GM10847 (cell line): ENCODE data around the gene CDH13.

Source experiments
- POLR2A ChIP-seq: IDR thresholded peaks from 2 replicates; pipeline ENCODE4 v1.6.1; 2011; ENCODE audit not compliant: insufficient read length; ENCODE audit errors: extremely low read depth

Gene CDH13

GRCh38 chr16:83023011-83023410 lies 396.2 kb downstream of the CDH13 start:
- no peak for TF ChIP-seq POLR2A

GRCh38 chr16:83023640-83024039 lies 396.9 kb downstream of the CDH13 start:
- TF ChIP-seq POLR2A, result no peak

DNA sequence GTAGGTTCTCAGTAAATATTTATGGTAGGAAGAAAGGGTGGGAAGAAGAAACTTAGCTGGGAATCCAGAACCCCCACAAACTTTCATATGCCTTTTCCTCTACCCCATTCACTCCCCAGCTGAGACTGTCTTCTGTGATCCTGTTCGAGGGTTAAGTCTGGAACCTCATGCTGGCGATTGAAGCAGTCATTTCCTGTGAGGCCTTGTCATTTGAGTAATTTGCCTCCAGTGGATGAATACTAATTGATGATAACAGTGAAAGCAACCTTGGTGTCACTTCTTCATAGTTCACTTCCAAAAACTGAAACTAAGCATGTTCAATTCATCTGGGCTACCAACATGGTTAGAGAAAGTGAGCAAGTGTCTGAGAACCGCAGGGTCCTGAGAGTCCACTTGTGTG lies 401.2 kb downstream of the CDH13 start:
- TF ChIP-seq POLR2A, result no peak

GRCh38 chr16:83029467-83029866 lies 402.7 kb downstream of the CDH13 start:
- no peak for TF ChIP-seq POLR2A

DNA sequence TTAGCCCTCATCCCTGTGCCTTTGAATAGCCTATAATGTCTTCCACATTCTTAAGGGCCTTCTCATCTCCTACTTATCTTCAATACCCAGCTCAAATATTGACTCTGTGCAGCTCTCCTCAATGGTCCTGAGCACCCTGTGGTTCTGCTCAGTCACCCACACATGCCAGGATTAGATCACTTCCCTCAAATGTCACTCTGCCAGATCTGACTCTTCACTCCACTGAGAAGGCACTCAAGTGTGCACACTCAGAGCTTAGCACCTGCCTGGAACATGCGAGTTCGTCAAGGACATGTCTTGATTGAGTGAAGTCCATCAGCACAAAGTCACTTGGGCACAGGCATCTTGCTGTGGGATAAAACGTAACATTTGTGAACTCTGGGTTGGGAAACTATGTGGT lies 404.8 kb downstream of the CDH13 start:
- no peak for TF ChIP-seq POLR2A

DNA sequence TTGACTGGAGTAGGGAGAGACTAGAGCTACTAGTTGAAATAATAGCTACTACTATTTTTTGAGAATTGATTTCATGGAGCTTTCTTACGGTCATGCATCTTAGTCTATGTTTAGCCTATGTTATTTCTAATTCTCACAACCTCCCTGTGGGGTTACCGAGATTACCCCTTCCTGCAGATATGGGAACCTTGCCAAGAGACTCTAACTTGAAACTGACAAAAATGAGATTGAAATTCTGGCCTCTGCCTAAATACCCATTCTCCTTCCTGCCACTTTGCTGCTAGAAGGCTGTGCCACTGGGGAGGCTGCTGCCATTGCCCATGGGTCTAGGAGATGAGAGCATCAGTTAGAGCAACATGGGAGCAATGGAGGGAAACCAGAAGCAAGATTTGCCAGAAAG lies 410.3 kb downstream of the CDH13 start:
- no peak for TF ChIP-seq POLR2A

GRCh38 chr16:83037884-83038283 lies 411.1 kb downstream of the CDH13 start:
- no peak for TF ChIP-seq POLR2A

GRCh38 chr16:83040174-83040573 lies 413.4 kb downstream of the CDH13 start:
- no peak for TF ChIP-seq POLR2A

GRCh38 chr16:83044589-83044988 lies 417.8 kb downstream of the CDH13 start:
- TF ChIP-seq POLR2A, result no peak

DNA sequence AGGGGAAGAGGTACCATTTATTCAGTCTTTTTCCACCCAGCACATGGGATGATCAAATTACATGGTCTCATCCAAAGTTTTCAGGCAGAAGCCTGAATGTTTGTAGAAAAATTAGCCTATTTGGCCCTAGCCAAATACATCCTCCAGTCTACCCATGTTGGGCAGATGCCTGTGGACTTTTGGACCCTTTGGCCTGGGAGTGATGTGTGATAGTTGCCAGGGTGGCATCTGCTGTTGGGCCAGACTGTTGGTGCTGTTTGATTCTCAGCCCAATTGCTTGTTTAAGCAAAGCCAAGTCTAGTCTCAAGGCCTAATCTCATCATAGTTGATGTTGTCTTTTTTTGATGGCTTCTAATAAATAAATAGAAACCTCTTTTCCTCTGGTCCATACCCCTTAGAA lies 419.0 kb downstream of the CDH13 start:
- TF ChIP-seq POLR2A, result no peak

DNA sequence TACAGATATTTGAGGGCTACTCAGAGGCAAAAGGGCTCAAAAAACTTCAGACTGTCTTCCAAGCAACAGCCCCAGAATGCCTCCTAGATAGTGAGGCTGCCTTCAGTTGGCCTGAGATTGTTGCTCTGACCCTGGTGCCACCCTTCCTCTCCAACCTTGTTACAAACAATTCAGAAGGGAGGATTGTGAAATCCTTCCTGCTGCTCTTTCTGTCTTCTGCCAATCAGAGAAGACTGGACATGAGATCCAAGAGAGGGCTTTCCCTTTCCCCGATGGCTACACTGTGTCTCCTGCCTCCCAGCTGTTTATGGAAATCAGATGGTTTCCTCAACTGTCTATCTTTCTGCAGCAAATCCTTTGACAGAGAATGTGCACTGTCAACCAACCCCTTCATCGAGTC lies 419.9 kb downstream of the CDH13 start:
- no peak for TF ChIP-seq POLR2A

DNA sequence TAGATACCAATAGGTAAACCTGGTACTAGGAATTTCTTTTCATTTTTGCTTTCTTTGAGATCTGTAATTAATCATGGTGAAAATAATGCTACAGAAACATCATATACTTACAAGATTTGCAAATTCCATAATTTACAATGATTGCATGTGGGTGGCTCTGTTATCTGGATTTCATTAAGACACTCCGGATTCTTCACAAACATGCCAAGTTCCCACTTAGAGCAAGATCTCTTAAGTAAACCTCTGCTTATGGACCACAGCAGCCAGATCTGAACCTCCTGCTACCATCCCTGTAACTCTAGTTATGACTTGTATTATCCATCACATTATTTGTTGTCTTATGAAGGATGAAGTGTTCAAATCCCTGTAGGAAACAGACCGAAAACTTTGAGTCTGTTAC lies 424.7 kb downstream of the CDH13 start:
- no peak for TF ChIP-seq POLR2A

GRCh38 chr16:83054283-83054682 lies 427.5 kb downstream of the CDH13 start:
- TF ChIP-seq POLR2A, result no peak

GRCh38 chr16:83058376-83058775 lies 431.6 kb downstream of the CDH13 start:
- no peak for TF ChIP-seq POLR2A

DNA sequence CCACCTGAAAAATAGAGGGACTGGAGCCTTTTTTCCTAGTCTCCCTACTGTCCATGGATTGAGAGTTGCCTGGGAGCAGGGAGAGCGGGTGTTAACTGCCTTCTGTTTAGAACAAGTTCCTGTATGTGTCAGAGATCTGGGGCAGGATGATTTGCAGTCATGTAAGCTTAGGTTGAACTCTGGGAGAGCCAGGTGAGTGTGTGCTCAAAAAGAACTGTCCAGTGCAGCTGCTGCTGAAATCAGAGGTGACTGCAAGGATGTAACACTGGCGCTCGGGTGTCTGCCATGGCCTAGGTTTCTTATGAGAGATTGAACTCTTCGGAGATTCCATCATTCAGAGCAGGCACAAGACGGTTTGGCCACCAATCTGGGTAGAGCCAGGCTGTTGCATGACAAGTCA lies 432.5 kb downstream of the CDH13 start:
- TF ChIP-seq POLR2A, result no peak

DNA sequence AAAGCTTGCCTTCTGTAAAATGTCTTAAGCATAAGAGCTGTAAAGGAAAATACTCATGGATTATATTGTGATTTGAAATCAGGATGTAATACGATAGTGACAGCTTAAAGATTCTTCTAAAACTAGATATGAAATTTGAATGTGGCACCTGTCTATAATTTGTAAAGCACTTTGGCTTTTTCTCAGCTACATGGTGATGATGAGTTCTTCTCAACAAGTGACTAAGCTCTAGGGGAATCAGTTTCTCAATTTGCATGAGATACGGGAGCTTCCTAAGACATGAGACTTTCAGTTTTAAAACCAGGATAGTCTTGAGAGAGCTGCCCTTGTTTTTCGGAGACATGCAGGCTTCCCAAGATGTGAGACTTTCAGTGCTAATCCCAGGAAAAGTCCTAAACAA lies 439.2 kb downstream of the CDH13 start:
- no peak for TF ChIP-seq POLR2A

DNA sequence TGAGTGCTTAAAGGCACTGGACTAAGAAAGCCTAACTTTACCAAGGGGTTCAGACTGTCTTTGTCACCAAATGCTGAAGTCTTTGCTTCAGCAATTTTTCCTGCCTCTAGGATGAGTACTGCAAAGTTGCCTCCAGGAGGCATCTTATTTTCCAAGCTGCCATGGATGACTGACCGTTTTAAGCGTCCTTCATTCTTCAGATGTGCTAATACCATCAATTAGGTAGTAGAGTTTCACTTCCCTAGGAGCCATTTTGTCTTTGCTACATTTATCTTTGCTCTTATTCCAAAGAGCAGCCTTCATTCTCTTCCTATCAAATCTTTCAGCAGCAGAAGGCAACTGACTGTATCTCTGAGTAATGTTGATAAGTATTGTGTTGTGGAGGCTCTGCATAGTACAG lies 440.1 kb downstream of the CDH13 start:
- TF ChIP-seq POLR2A, result no peak

DNA sequence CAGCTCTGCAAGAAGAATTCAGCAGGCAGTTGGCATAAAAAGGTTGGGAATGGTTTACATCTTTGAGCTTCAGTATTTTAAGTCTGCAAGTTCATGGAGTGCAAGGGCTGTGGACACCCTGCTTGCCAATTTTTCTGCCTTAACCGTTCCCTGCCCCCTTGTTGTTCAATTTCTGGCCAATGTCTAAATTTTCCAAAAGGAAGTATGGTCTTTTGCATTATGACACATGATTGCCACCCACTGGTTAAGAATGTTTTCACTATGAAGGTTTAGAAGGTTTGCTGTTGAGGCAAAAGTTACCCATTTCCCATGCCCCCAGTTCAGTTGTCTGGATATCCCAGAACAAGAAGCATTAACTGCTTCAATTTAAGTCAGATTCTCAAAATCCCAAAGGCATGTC lies 441.9 kb downstream of the CDH13 start:
- TF ChIP-seq POLR2A, result no peak
